Bone marrow (tissue), 2 donors: Measurements from ENCODE around the gene AP3B1.

Experiments
- DNase-seq, 2 donors: peaks; one replicate each; lab custom pipeline; 2025; lab: John Stamatoyannopoulos, UW

The AP3B1 gene

DNA sequence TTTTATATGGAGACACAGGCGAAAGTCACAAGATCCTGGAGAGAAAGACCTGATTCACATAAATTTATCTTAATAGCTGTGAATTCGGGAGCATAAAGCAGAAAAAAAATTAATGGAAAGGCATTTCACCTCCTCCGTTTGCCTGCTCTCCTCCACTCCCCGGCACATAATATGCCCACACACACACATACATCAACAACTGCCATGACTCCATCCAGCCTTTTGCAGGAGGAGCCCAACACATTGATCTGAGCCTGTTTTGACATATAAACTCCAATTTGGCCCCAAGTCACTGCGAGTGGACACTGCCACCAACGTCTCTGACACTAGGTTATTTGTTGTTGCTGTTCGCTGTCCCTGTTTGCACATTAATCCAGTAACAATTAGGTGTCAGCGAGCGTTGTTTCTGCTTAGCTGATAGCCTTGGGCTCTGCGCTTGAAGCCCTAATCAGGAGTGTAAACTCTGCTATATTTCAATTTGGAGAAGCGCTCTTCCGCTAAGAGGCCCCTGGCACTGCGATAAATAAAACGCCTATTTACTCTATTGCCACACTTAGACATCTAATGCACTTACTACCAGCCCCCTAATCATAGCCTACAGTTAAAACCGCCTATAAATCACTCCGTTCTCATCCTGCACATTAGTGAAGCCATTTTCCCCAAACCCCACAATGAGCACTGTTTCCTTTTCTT lies 322.6 kb downstream of the AP3B1 start:
- DNase-seq = no peak

- DNase-seq = no peak
Observed at GRCh38 chr5:77970891-77971290, 323.6 kb downstream of the AP3B1 start.

GRCh38 chr5:77963795-77964194 lies 330.7 kb downstream of the AP3B1 start:
- no peak for DNase-seq

DNA sequence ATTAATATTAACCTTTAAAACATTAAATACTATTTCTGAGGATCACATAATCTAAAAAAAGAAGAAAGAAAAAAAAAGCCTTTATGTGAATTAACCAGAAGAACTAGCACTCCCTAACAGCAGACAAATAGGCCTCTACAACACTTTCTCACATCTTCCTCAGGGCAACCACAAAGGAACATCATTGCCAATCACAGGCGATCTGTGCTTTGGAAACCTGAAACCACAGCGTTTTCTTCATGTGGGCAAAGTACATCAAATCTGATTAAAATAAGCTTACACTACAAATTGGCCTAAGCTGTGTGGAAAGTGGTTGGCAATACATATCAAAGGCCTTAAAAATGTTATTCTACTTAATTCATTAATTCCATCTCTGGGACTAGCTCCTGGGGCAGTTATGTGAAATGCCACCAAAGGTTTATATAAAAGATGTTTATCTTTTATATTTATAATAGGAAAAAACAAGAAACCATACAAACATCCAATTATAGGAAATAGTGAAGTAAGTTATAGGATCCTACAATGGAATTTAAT lies 333.6 kb downstream of the AP3B1 start:
- no peak for DNase-seq

- no peak for DNase-seq
Observed at GRCh38 chr5:77960305-77960704, 334.2 kb downstream of the AP3B1 start.

DNA sequence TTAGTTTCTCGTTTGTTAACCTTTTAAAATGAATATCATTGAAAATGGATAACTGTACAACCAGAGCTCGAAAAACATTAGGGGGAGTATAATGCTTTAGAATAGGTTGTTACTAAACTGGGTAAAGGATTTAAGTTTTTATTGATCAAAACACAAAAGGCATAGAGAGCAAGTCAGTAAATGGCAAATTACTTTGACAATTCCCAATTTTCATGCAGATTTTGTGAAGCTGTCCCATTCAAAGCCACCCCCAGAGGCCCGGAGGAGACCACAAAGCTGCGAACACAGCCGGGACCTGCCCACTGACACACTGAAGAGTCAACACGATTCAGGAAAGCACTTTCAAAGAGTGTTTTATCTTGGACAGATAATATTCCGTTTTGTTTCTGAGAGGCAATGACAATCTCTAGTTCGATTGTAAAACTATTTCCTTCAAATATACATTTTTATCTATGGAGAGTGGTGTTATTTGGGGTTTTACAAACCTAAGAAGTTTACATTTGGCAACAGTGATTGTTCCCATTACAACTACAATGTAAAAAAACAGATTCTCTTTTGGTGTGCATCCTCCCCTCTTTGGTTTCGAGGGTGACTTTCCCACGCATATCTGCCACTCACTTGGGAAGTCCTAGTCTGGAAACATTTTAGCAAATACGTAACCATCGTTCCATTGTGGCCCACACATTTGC lies 335.7 kb downstream of the AP3B1 start:
- DNase-seq = no peak

DNA sequence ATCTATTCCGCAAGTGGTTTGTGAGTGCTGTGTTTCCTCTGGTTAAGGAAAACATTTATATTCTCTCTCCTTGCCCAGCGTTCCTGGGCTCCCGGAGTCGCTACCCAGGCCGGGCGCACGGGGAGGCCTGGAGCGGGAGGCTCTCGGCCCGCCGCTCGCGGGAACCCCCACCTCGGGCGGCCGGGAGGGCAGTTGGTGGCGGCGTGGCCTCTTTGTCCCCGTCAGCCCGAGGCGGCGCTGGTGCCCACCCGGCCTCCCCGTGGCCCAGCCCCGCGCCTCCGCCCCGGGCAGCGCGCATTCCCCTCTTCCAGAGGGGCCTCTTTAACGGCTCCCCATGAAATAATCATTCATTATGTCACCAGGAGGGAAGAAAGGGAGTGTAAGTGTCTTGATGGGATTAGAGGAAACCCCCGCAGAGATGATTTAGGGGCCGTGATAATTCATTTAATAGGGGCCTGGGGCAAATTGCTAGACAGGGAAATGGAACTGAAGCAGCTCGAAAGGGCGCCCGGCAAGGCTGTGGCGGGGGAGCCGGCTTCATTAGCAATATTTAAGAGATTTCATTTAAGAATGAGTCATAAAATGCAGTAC lies 336.5 kb downstream of the AP3B1 start:
- DNase-seq = no peak

- no peak for DNase-seq
Observed at GRCh38 chr5:77957516-77957915, 337.0 kb downstream of the AP3B1 start.

- no peak for DNase-seq
Observed at GRCh38 chr5:77957081-77957480, 337.4 kb downstream of the AP3B1 start.

- no peak for DNase-seq
Observed at GRCh38 chr5:77955577-77955976, 338.9 kb downstream of the AP3B1 start.

GRCh38 chr5:77953374-77953773 lies 341.1 kb downstream of the AP3B1 start:
- DNase-seq = no peak

DNA sequence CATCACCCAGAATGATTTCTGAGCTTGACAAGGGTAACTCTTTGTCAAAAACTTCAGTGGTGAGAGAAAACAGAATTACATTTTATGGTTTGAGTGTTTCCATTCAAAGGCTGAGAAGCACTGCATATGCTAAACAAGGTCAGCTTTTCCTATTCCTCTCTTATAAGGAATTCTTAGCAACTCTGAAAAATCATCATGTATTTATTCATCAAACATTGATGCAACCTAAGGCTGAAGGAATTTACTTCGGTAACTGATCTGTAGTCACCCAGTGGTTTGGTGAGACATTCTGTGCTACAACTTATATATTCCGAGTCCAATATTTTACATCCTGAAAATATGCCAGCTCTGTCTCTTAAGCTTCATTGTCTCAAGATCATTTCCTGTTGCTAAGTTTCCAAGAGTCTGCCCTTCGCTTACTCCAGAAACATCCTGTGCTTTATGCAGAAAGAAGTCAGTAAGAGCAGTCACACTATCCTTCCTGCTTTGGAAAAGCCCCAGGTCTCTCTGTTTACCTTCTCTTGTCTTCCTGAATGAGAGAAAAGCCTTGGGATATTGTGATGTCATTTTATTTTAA lies 341.8 kb downstream of the AP3B1 start:
- no peak for DNase-seq
